RWPE2 (cell line): ENCODE measurements around the gene KRTAP10-4.
"Not testable (repeated sequence)": the region's sequence is repeated elsewhere in the genome, so short reads cannot be mapped to it uniquely, and the experiment has no call there.

Experiments used
- ATAC-seq: fragments of 200-7000 bp; cut with Tn5 transposase; 3 replicates; pipeline ENCODE4 v1.9.1; 2021; ENCODE audit warnings: low read depth
- DNase-seq: peaks from one replicate; pipeline ENCODE4 v3.0.0-alpha.2; 2020; ENCODE audit warnings: low spot score
- H3K27ac ChIP-seq: fragments of 450-650 bp; 2 replicates; pipeline ENCODE4 v1.5.1; 2017; ENCODE audit warnings: mild to moderate bottlenecking; ENCODE audit not compliant: poor library complexity, severe bottlenecking
- H3K27me3 ChIP-seq: fragments of 250-450 bp; sonication (Bioruptor Pico); 2 replicates; pipeline ENCODE4 v1.5.1; 2021; ENCODE audit warnings: mild to moderate bottlenecking, moderate library complexity; ENCODE audit not compliant: insufficient read depth, poor library complexity, severe bottlenecking
- H3K36me3 ChIP-seq: fragments of 250-450 bp; sonication (Bioruptor Pico); 2 replicates; pipeline ENCODE4 v1.5.1; 2020; ENCODE audit warnings: low read depth, mild to moderate bottlenecking, moderate library complexity
- H3K4me1 ChIP-seq: fragments of 250-450 bp; sonication (Bioruptor Pico); 2 replicates; pipeline ENCODE4 v1.5.1; 2021; ENCODE audit warnings: mild to moderate bottlenecking, moderate library complexity; ENCODE audit not compliant: insufficient read depth, poor library complexity, severe bottlenecking
- H3K4me3 ChIP-seq: fragments of 250-450 bp; sonication (Bioruptor Pico); 2 replicates; pipeline ENCODE4 v1.5.1; 2021; ENCODE audit warnings: mild to moderate bottlenecking, moderate library complexity; ENCODE audit not compliant: severe bottlenecking
- H3K9me3 ChIP-seq: fragments of 250-450 bp; sonication (Bioruptor Pico); 2 replicates; pipeline ENCODE4 v1.5.1; 2021; ENCODE audit warnings: mild to moderate bottlenecking, moderate library complexity; ENCODE audit not compliant: severe bottlenecking
- CTCF ChIP-seq: fragments of 450-650 bp; IDR thresholded peaks from one replicate; pipeline ENCODE4 v1.5.1; 2017; ENCODE audit warnings: mild to moderate bottlenecking, moderate library complexity; ENCODE audit not compliant: poor library complexity, severe bottlenecking

The KRTAP10-4 gene

GRCh38 chr21:44589094-44589493 is 15.6 kb downstream of the KRTAP10-4 start:
- Histone ChIP-seq H3K4me1 (no peaks in the 10 kb centered on the region), H3K27ac (no peak overlapping the region), H3K4me3 (no peak overlapping the region), H3K9me3 (no peaks in the 10 kb centered on the region), H3K27me3 (peaks cover 11% of the 10 kb centered on the region), H3K36me3 (no peaks in the 10 kb centered on the region)
- no peak for TF ChIP-seq CTCF
- ATAC-seq (no peak), DNase-seq (no peak)

GRCh38 chr21:44589586-44590305 is 16.2 kb downstream of the KRTAP10-4 start:
- Histone ChIP-seq H3K4me3 (no peak overlapping the region), H3K9me3 (no peaks in the 10 kb centered on the region), H3K36me3 (no peaks in the 10 kb centered on the region), H3K27me3 (peaks cover 11% of the 10 kb centered on the region), H3K27ac (no peak overlapping the region), H3K4me1 (no peaks in the 10 kb centered on the region)
- TF ChIP-seq CTCF: no peak
- no peak for ATAC-seq
- DNase-seq: no peak

GRCh38 chr21:44590311-44590721 is 16.8 kb downstream of the KRTAP10-4 start:
- Histone ChIP-seq H3K27ac (no peak overlapping the region), H3K36me3 (no peaks in the 10 kb centered on the region), H3K27me3 (peaks cover 8% of the 10 kb centered on the region), H3K4me3 (no peak overlapping the region), H3K9me3 (no peaks in the 10 kb centered on the region), H3K4me1 (no peaks in the 10 kb centered on the region)
- ATAC-seq: no peak
- DNase-seq: no peak
- no peak for TF ChIP-seq CTCF

GRCh38 chr21:44590897-44591800 is 17.6 kb downstream of the KRTAP10-4 start:
- H3K4me1 ChIP-seq, ATAC-seq, H3K27ac ChIP-seq, H3K36me3 ChIP-seq, H3K4me3 ChIP-seq, H3K27me3 ChIP-seq, DNase-seq, H3K9me3 ChIP-seq: not testable (repeated sequence)

- not testable (repeated sequence) for H3K9me3 ChIP-seq, H3K4me3 ChIP-seq, H3K4me1 ChIP-seq, H3K27me3 ChIP-seq, H3K27ac ChIP-seq, H3K36me3 ChIP-seq, ATAC-seq, DNase-seq
Observed at GRCh38 chr21:44591801-44592130, 18.2 kb downstream of the KRTAP10-4 start.
